Stimulated activated CD4-positive, alpha-beta T cell treated with anti-CD3 and anti-CD28 coated beads, Interleukin-2, amount 100 ng/mL, for 4 hours (primary cell): ENCODE measurements around the gene LRRC61.
"Not testable (repeated sequence)": the region's sequence is repeated elsewhere in the genome, so short reads cannot be mapped to it uniquely, and the experiment has no call there.

Source experiments
- DNase-seq: peaks from one replicate; pipeline ENCODE4 v3.0.0-alpha.2; 2020; ENCODE audit warnings: low read depth

The LRRC61 gene

DNA sequence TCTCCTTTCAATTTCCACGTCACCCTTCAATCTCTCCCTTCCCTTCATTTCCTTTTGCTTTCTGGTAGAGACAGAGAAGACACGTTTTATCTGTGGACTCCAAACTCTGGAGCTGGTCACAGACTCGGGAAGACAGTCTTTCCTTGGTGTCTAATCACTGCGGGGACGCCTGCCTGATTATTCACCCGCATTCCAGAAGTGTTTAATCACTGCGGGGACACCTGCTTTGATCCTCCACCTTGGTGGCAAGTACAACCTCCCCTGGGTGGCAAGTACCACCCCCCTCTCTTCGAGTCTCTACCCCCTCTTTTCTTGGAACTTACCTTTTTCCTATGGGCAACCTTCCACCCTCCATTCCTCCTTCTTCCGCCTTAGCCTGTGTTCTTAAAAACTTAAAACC lies 15.3 kb upstream of the LRRC61 start:
- no peak for DNase-seq

- DNase-seq, result no peak
Observed at GRCh38 chr7:150308575-150308974, 14.6 kb upstream of the LRRC61 start.

- DNase-seq, result no peak
Observed at GRCh38 chr7:150311146-150311545, 12.0 kb upstream of the LRRC61 start.

DNA sequence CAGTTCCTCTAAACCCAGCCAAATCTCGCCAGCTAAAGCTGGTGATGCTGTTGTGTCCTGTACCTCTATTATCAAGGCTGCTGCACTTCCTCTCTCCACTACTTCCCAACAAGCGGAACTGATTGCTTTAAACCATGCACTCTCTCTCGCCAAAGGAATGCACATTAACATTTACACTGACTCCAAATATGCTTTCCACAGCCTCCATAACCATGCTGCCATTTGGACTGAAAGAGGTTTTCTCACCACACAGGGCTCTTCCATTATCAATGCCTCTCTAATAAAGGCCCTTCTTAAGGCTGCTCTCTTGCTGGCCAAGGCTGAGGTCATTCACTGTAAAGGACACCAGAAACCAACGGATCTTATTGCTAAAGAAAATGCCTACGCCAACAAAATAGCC lies 11.4 kb upstream of the LRRC61 start:
- DNase-seq, result no peak

DNA sequence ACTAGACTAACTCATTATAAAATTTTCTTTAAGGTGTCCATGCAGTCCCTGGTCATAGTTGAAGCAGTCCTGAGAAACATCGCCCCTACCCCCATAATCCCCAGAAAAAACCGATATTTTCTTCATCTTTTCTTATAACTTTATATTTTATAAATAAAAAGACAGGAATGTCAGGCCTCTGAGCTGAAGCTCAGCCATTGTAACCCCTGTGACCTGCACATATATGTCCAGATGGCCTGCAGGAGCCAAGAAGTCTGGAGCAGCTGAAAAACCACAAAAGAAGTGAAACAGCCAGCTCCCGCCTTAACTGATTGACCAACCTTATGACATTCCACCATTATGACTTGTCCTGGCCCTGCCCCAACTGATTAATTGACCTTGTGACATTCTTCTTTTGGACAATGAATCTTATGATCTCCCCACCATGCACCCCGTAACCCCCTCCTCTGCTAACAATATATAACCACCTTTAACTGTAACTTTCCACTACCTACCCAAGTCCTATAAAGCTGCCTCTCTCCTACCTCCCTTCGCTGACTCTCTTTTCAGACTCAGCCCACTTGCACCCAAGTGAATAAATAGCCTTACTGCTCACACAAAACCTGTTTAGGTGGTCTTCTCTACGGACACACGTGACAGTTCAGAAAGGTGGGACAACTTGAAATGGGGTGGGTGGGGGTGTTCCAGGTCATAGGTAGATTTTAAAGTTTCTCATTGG lies 10.3 kb upstream of the LRRC61 start:
- DNase-seq, result not testable (repeated sequence)

DNA sequence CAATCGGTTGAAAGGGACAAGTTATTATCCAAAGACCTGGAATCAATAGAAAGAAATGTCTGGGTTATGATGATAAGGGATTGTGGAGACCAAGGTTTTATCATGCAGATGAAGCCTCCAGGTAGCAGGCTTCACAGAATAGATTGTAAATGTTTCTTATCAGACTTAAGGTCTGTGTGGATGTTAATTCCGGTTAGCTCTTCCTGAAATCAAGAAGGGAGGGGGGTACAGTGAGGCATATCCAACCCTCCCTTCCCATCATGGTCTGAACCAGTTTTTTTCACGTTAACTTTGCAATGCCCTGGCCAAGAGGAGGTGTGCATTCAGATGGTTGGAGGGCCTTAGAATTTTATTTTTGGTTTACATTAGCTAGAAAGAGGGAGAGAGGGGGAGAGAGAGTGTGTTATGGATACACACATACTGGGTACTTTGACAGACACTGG lies 9.8 kb upstream of the LRRC61 start:
- DNase-seq, result no peak

DNA sequence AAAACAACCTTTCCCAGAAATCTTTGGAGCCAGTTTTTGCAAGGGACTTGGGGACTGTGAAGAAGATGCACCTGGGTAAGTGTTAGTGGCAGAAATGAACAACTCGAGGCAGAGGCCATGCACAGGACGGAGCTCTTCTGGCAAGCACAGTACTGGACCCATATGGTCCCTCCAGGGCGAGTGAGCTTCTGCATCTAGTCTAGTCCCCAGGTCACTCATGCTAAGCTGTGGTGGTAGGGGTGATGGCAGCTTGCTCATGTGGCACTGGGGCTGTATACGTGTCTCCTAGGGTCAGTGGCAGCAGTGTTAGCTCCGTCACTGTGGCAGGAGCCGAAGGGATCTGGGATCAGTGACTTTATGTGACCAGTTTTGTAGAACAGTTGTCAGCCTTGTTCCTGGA lies 9.3 kb upstream of the LRRC61 start:
- no peak for DNase-seq

DNA sequence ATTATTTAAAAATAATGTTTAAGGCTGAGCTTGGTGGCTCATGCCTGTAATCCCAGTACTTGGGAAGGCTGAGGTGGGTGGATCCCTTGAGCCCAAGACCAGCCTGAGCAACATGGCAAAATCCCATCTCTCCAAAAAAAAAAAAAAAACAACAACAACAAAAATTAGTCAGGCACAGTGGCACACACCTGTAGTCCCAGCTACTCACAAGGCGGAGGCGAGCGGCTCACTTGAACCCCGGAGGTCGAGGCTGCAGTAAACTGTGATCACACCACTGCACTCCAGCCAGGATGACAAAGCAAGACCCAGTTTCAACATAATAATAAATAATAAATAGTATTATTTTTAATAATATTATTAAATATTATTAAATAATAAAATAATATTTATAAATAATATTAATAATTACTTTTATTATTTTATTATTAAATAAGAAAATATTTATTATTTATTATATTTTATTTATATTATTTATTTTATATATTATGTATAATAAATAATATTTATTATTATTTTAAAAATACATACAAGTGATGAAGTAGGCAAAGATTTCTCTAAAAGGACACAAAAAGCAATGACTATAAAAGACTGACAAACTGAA lies 8.4 kb upstream of the LRRC61 start:
- no peak for DNase-seq

- not testable (repeated sequence) for DNase-seq
Observed at GRCh38 chr7:150316987-150317386, 6.2 kb upstream of the LRRC61 start.

- no peak for DNase-seq
Observed at GRCh38 chr7:150317748-150318444, 5.3 kb upstream of the LRRC61 start.

DNA sequence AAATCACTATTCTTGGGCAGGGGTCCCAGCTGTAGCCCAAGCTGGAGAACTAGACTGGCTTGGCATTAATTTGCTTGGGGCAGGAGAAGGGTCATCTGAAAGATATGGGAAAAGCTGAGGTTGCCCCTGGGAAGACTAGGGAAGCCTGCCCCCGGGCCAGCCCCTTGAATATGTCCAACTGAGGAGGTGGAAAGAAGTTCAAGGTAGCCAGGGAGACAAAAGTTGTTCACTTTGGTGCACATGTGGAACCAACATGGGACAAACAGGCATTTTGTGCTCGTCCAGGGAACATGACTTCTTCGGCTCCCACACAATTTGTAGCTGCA lies 1.4 kb upstream of the LRRC61 start:
- DNase-seq, result no peak

- peak; percentile 61 for DNase-seq
Observed at GRCh38 chr7:150322114-150322832, 882 bp upstream of the LRRC61 start.

- no peak for DNase-seq
Observed at GRCh38 chr7:150323682-150324372, 672 bp downstream of the LRRC61 start.

- DNase-seq, result no peak
Observed at GRCh38 chr7:150324373-150324961, 1.3 kb downstream of the LRRC61 start.

DNA sequence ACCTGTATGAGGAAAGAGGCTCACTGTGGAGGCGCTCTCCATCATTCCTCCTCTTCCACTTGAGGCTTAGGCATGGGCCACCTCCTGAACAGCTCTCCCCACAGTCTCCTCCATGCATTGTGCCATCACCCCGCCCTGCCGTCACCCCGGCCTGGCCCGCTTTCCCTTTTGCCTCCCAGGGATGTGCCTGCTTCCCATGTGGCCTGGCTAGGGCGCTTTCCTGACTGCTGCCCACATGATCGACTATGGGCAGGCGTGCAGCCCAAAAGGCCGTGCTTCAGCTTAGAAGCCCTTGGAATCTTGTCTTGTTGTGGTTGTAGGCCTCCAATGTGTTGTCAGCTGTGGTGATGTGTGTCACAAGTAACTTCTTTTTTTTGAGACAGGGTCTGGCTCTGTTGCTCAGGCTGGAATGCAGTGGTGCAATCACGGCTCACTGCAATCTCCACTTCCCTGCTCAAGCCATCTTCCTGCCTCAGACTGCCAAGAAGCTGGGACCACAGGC lies 2.0 kb downstream of the LRRC61 start:
- DNase-seq, result no peak

- DNase-seq, result no peak
Observed at GRCh38 chr7:150325901-150326300, 2.7 kb downstream of the LRRC61 start.

DNA sequence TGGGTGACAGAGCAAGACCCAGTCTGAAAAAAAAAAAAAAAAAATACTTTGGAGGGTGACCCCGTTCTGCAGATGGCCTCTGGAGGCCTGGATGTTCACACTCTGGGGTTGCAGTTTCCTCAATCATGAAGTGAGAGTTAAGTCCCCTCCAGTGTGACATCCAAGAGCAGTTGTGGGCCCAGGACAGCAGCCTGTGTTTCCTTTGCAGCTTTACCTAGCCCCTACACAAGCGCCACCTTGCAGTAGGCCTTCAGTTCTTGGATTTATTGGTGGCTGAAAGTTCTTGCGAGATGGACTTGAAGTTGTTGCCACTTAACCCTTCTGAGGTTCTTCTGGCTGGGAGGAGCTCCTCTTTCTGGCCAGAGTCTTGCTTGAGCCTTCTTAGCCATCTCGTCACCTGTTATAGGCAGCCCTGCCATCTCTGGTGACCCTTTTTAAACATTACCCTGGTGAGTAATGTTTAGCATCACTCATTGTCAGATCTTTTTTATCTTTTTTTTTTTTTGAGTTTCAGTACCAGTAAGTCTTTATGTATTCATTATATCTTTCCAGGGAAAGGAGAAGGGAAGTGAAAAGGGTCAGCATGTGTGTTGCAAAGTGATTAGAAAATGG lies 3.6 kb downstream of the LRRC61 start:
- no peak for DNase-seq

DNA sequence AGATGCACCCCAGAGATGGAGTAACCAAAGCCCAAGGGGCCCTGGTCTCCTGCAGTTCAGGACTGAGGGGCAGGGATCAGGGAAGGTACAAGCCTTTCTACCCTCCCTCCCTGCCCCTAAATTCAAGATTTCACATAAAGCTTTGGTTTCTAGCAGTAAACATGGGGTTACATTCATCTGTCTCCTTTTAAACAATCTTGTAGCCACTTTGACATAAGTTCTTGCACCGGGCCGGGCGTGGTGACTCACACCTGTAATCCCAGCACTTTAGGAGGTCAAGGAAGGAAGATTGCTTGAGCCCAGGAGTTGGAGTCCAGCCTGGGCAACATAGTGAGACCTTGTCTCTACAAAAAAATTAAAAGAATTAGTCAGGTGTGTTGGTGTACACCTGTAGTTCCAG lies 4.2 kb downstream of the LRRC61 start:
- no peak for DNase-seq

DNA sequence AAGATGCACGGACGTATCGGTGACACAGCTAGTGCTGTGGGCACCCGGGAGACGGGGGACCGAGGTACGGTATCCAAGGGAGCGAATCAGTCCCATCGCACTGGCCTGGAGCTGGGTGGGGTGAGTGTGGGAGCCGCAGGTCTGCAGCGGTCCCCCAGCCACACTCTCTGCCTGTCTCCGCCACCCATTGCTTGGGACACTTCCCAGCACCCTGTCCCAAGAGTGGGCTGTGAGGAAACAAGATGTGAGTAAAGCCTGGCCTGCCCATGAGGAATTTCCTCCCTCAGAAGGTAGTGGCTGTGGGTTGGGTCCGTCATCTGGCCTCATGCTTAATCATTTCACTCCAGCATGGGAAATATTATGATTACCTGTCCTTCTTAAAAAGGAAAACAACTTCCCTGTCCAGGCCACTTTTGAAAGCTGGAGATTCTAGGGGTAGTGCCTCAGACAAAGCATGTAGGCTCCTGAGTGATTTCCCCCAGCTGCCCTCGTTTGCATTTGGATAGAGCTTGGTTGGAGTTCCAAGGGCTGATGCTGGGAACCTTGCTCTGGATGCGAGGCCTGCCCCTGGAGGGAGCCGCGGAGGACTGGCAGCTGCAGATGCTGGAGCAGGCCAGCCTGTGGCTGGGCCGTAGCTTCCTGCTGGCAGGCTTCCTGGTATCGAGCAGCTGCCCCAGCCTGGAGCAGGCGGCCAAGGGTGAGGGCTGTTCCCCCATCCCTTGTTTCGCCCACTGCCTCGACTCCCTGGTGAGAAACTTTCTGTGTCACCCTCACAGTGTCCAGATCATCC lies 6.4 kb downstream of the LRRC61 start:
- no peak for DNase-seq

DNA sequence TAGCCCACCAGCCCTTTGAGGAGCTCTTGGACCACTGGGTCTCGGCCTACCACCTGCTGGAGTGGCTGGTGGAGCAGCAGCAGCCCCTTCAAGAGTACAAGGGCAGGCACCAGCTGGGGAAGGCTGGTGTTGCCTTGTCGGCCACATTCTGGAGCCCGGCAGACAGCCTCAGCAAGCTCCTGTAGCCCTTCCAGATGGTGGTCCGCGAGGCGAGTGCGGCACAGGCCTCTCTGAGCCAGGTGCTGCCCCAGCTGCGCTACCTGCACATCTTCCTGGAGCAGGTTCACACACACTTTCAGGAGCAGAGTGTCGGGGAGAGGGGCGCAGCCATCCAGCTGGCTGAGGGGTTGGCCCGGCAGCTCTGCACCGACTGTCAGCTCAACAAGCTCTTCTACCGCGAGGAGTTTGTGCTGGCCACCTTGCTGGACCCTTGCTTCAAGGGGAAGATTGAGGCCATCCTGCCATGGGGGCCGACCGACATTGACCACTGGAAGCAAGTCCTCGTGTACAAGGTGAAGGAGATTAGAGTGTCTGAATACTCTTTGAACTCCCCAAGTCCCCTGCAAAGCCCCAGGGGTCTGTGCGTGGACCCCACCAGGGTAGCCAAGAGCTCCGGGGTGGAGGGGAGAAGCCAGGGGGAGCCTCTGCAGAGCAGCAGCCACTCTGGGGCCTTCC lies 7.2 kb downstream of the LRRC61 start:
- no peak for DNase-seq
